GM19455 (cell line): ENCODE data around the gene PRKG1.
"Not testable (repeated sequence)": the region's sequence is repeated elsewhere in the genome, so short reads cannot be mapped to it uniquely, and the experiment has no call there.

Experiments
- ATAC-seq: cut with Tn5 transposase; IDR thresholded peaks from one replicate; pipeline ENCODE4 v1.9.1; 2021; ENCODE audit not compliant: unreplicated experiment

PRKG1 gene

DNA sequence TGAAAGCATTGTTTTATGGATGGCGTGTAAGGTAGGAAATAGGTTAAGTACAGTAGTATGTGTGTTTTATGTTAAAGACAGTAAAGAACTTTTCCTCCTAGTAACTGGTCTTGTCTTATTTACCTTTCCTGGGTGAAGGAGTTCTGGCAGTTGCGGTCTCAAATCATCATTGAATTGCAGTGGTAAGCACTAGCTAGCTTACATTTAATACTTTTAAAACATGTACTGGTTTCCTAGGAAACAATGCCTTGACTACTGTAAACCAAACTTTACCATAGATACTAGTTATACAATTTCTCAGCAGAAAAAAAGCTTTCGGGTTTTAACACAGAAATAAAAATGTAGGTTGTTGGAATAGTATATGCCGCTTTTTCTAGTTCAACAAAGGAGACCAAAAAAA lies 37.7 kb downstream of the PRKG1 start:
- ATAC-seq: no peak

DNA sequence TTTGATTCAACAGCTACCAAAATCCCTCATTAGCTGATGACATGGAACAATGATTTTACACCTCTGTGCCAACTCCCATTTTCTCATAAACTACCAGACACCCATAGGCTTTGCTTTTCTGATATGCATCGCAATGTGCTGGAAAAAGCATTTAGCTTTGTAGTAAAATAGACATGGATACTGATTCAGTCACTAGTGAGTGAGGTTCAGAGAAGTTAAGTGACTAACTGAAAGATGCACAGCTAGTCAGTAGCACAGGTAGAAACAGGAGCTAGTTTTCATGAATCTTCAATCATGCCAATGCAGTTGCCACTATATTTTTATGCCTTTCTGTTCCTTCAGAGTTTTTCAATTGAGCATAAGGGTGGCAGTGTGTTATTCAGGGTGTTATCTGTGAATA lies 38.7 kb downstream of the PRKG1 start:
- no peak for ATAC-seq

DNA sequence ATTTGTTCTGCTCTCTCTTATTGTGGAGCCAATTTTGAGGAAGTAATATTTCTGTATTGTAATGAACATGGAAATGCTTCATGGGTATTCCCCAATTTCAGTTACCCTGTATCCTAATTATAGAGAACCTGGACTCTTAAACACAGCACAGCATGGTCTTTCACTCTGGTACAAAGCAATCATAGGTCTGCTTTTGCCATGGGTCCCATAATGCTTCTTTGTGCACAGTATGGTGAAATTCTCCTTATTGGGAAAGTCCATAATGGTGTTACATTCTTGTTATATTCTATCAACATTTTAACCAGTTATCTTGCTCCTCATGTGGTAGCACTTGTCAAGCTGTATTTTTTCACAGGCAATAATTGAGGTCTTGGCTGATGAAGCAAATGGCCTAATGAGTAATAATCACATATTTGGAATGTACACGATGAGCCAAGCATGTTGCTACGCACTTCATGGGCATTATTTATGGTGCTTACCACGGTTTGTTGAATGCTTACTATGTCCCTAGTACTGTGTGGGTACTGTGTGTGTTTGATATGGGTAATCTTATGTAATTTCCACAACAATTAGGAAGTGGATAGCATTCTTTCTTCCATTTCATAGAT lies 42.9 kb downstream of the PRKG1 start:
- no peak for ATAC-seq

DNA sequence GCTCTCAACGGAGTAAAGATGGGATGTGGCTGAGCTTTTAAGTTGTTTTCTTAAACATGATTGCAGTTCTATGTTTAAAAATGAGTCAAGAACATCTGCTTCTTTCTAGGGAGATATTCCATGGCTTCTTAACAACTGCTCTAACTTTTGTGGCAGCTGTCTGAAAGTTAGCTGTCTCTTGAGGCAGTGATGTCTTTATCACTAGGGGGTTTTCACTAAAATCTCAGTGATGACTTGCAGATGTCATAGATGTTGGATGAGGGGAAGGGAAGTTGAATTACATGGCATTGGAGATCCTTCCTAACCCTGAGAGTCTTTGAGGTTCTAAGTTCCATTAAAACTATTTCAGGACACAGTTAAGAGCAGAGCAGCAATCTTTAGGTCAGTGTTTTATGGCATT lies 43.5 kb downstream of the PRKG1 start:
- no peak for ATAC-seq

DNA sequence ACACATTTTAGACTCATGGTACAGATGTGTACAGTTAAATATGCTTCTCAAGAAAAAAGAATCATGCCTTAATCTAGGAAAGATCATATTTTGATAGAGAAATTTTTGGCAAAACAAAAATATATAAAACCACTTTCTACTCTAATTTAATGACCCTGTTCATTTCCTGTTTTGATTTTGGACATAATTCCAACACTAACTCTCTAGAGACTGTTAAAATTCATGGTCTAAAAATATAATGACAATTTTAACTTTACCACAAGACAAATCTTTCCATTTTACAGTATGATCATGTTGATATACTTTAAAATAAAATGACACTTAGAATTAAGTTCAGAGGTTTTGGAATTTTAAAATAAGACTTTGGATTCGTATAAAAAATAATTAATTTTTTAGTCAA lies 45.2 kb downstream of the PRKG1 start:
- ATAC-seq: no peak

DNA sequence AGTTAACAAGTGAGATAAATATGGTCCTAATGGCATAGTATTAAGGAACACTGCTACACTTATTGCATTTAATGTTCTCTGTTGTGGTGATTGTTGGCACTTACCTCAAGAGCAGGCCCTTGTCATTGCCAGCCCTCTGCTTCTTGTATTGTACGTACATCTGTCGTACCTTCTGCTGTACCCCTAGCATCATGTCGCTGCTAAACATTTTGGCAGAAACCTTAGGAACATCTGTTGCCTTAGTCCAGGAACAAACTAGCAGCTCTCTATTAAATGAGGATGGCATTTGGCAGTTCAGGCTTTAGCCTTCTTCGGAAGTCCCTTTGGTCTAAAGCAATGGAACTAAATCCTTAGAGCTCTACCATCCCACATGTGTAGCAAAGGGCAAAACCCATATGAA lies 47.6 kb downstream of the PRKG1 start:
- no peak for ATAC-seq

DNA sequence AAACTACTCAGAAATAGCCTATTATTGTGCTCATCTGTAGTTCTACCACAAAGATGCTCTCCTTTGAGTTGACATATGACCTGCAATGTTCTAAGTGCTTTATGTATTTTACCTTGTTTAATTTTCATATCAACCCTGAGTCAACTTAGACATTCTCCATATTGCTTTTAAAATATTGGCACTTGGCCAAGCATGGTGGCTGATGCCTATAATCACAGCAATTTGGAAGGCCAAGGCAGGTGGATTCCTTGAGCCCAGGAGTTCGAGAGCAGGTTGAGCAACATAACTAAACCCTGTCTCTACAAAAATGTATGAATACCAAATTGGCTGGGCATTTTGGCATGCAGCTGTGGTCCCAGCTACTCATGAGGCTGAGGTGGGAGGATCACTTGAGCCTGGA lies 50.6 kb downstream of the PRKG1 start:
- no peak for ATAC-seq

DNA sequence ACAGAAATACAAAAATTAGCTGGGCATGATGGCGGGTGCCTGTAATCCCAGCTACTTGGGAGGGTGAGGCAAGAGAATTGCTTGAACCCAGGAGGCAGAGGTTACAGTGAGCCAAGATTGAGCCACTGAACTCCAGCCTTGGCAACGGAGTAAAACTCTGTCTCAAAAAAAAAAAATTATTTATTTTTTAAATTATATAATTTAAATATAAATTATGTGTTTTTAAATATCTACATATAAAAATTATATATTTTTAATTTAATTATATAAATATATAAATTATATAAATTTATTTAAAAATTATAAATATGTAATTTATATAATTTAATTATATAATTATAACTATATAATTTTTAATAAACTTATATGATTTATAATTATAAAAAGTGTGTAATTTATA lies 51.2 kb downstream of the PRKG1 start:
- no peak for ATAC-seq

DNA sequence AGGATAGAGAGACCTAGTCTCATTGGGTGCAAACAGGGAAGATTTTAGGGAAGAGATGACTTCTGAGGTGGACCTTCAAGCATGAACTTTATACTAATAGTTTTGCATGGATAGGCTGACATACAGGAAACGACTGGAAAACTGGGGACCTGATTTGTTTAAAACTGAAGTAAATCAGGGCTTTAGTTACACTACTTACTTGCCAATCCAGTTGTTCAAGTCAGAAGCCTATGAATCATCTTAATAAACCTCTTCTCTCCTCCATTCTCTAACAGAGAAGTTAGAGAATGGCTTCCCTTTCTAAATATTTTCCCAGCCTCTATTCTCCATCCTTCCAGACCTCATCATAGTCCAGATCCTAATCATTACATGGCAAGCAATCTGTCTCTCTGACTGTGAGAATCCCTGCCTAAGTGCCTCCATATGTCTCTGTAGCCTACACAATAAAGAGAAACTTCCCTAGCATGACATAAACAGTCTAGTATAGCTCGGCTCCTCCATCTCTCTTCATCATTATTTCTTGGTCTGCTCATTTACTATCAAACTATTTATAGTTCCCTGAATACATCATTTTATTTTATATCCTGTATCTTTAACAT lies 55.8 kb downstream of the PRKG1 start:
- no peak for ATAC-seq

DNA sequence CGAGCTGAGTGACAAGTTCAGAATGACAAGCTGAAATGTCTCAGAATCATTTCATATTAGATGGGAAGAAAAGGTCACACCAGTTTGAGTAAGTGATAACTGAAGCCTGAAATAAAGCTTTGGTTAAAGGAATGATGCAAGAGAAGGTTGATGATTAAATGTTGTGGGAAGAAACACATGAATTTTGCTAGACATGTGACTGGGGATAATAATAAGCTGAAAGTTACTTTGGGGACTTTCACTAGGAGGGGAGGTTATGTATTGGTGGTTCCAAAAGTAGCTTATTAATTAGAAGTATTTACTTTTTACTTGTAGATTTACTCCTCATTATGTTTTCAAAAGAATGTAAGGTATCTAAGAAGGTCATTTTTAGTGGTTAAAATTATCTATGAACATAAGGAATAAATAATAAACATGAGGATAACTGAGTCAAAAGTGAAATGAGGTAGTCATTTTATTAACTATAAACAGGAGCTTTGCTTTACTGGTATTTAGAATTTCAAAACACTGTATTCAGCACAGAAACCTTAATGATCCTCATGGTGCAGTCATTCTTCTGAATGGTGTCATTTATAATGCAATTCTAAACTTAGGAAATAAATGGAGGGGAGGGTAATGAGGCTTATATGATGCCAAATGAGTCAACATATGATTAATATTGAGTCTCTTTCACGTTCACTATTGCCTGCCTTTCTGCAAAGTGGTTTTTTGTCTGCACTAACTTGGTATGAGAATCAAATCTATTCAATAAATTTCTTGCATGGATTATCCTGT lies 63.7 kb downstream of the PRKG1 start:
- no peak for ATAC-seq

DNA sequence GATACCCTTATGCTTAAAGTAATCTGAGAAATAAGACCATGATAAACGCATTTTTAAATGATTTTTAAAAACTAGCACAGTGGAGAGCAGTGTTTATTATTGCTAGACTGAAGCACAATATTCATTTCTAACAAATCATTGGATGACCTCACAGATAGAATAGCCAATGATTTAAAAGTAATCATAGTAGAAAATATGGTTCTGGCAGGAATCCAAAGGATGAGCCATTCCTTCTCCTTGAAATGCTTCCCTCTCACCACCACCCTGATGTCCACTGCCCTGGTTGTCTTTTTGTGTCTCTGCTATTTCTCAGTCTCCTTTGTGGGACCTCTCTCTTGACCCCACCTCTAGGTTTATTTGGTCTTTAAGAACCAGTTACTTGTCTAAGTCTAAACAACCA lies 64.9 kb downstream of the PRKG1 start:
- no peak for ATAC-seq

DNA sequence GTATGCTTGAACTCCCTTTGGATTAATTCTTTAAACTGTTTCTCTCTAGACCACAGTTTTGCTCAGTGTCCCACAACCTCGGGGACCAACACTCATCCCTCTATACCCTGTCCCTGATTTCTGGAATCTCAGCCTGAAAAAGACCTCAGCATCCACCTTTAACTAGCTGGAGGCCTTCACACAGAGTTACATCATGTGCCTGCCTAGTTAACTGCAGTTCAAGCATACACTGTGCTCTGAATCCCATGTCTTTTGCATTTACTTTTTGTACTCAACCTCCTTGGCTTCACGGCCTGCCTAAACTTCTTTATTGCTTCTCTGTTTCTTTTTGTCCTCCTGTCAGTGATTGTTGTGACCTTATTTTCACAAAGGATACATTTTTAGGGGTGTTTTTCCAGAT lies 66.7 kb downstream of the PRKG1 start:
- no peak for ATAC-seq

DNA sequence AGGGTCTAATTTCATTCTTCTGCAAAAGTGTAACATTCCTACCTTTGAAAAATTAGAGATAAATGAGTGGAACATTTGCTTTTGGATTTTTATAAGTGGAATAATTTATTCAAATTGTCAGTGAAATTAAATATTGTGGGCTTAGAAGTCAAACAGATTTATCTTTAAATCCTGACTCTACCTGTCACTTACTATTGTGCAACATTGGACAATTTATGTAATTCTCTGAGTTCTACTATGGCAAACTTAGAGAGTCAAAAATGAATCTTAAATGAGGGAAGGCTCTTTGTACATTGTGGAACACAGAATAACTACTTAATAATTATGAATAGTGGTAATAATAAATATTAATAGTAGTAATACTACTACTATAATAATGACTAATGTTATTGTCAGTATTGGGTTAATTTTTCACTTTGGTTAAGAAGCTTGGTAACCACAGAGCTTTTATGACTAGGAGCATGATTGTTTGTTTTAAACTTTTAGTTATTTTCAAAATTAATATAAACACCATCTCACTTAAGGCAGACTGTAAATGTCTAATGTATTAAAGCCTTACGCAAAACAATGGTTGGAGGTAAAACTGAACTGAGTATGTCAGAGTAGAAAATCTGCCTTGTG lies 70.0 kb downstream of the PRKG1 start:
- no peak for ATAC-seq

DNA sequence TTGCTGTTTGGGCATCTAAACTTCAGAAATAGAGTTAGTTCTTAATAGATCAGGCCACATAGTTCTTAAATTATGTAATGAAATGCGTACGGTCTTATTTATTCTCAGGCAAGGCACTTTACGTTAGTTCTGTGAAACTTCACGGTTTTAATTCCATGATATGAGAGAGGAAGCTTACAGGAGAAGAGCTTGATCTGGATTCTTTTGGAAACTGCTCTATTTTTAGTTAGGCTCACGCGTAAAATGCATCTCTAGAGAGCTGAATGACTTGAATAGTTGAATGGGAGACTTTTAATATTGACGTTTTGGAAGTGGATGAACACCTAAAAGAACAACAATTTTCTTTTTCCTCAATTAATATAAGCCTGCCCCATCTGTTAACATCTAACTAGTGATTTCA lies 71.1 kb downstream of the PRKG1 start:
- ATAC-seq: no peak

DNA sequence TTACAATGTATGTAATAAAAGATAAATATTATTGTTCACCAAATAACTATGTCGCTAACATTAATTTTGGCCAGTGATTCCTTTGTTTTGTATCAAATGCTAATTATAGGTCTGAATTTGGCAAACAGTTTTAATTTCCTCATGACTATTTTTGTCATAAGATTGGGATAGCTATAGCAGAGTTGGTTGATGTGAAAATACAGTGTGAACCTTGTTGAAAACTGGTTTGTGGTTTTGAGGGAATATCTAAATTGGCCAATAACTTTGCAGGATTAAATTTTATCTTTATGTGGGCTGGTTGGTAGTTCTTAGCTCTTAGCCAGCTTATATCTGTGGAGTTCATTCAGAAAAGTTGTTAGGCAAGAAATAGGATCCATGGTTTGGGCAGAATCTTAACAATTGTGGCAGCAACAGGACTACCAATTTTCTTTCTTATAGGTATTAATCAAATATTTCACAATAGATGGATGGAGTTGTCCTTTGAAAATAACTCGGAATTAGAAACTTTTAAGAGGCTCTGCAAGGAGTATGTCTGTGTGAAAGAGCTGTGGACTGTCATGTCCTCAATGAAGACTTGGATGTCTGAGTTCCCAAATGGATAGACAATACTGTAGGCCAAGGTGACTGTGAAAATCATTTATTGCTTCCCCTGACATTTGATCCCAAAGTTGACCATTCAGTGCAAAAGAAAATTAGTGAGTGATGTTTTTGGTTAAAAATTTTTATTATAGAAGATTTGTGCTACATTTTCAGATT lies 73.5 kb downstream of the PRKG1 start:
- ATAC-seq: no peak

DNA sequence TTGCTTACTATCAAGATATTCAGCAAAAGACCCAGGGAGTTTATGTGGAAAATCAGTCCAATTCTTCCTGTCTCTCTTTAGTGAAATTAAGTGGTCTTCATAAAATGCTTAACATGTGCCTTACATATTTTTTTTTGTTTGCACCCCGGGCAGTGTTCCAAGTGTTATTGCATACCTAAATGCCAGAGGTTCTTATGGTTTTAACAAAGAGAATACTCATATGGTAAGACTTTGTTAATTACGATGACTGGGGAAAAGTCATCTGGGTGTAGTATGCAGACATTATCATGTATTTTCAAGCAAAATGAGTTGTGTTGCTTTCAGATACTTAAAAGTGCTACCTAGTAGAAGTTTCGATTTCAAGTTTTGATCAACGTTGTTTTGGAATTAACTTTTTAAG lies 82.6 kb downstream of the PRKG1 start:
- ATAC-seq: no peak

DNA sequence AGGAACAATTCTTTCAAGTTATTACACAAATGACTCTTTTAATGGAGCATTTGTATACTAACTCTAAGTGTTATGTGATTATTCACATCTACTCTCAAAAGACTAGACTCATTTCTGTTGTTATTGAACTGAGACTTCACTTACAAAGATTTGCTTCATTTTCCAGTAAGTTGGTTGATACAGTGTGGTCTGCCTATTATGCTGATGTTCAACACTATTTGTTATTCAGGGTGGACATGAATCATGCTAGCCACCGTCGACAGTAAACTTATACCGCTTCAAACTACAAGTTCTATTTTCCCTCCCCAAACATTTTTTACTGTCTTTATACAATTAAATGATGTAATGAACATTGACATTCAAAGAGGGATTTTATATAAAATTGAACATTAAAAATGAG lies 84.5 kb downstream of the PRKG1 start:
- no peak for ATAC-seq

DNA sequence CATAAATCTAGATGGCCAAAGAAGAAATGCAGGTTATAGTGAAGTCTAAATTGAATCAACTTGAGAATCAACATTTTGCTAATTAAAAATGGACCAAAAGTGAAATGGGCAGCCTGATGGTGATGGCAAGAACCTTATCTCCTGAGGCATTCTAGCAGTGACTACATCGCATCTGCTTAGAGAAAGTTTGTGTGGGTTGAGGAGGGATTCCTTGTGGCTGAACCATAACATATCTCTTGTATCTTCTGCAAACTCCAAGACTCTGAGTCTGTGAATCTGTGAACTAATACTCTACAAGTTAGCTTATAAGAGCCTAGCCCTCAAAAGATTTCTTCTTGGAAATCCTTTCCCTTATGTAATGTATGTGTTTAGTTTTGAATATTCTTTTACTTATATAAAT lies 85.6 kb downstream of the PRKG1 start:
- ATAC-seq: no peak

DNA sequence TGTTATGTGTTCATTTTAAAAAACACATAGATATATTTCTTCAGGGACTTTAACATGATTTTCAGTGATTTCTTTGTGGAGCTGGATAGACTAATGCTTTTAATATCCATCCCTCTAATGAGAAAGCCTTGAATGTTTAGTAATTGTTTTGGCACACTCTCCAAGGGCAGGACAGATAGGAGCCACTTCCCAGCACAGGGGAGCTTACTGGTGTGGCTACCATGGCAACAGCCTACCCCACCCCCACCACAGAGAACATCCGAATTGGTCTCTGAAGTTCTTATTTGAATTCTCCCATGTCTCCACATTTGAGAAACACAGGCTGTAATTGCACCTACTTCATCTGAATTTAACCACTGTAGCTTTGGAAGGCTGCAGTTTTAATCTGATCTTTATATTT lies 87.7 kb downstream of the PRKG1 start:
- no peak for ATAC-seq

DNA sequence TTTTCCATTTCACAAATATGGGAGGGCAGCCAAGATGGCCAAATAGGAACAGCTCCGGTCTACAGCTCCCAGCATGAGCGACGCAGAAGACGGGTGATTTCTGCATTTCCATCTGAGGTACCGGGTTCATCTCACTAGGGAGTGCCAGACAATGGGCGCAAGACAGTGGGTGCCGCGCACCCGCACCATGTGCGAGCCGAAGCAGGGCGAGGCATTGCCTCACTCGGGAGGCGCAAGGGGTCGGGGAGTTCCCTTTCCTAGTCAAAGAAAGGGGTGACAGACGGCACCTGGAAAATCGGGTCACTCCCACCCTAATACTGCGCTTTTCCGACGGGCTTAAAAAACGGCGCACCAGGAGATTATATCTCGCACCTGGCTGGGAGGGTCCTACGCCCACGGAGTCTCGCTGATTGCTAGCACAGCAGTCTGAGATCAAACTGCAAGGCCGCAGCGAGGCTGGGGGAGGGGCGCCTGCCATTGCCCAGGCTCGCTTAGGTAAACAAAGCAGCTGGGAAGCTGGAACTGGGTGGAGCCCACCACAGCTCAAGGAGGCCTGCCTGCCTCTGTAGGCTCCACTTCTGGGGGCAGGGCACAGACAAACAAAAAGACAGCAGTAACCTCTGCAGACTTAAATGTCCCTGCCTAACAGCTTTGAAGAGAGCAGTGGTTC lies 89.2 kb downstream of the PRKG1 start:
- ATAC-seq: not testable (repeated sequence)
